Activated naive CD4-positive, alpha-beta T cell treated with anti-CD3 and anti-CD28 coated beads, Interleukin-2, amount 50 U/mL, for 16 hours (primary cell): ENCODE data around the gene PAPLN.
"Not testable (repeated sequence)": the region's sequence is repeated elsewhere in the genome, so short reads cannot be mapped to it uniquely, and the experiment has no call there.

Experiments used
- DNase-seq: peaks from one replicate; pipeline ENCODE4 v3.0.0-alpha.2; 2020

PAPLN gene

DNA sequence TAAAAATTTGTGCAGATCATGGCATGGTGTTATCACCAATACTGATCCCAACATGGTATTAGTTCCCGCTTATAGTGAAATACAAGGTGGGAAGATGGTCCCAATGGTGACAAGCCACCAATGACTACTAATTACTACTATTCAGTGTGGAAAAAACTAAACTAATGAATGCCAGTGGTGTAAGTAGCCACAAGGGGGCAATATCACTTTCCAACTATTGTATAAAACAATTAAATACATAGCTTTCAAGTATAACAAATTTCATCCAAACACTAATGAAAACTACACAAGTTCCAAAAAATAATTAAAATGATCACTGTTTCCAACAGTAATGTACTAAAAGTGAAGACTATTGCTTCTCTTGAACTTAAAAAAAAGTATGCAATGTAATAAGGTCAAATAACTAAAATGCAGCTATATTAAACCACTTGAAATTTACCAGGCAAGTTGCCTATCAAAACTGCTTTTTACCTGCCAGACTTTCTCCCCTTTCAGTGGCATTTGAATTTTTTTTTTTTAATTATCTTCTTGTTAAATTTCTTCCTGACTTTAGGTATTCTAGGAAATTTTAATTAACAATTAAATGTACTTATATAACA, 58.0 kb downstream of the PAPLN start:
- no peak for DNase-seq

GRCh38 chr14:73305499-73305898, 68.2 kb downstream of the PAPLN start:
- DNase-seq = no peak

GRCh38 chr14:73307261-73307660, 70.0 kb downstream of the PAPLN start:
- DNase-seq = no peak

GRCh38 chr14:73309207-73309606, 71.9 kb downstream of the PAPLN start:
- not testable (repeated sequence) for DNase-seq

GRCh38 chr14:73311708-73312030, 74.4 kb downstream of the PAPLN start:
- no peak for DNase-seq

- no peak for DNase-seq
Measured at GRCh38 chr14:73312687-73313086, 75.4 kb downstream of the PAPLN start.

DNA sequence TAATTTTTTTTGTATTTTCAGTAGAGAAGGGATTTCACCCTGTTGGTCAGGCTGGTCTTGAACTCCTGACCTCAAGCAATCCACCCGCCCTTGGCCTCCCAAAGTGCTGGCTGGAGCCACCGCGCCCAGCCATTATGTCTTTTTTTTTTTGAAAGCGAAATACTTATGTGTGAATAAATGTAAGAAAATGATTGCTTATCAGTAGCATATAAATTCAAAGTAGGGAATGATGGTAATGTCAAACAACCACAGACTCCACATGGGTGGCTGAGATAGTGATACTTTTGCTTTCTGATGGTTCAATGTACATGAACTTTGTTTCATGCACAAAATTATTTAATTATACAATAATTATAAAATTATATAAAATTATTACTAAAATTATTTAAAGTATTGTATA, 75.8 kb downstream of the PAPLN start:
- no peak for DNase-seq

- no peak for DNase-seq
Measured at GRCh38 chr14:73323896-73324399, 86.6 kb downstream of the PAPLN start.
